ENCODE data around the gene HMGN4. TPM values are rescaled to one million over a fixed set of nuclear protein-coding genes. Genes with fewer than 3 reads are reported as not detected.
A peak's percentile ranks its signal among the peaks of the same experiment; 100 is the strongest.

Gene HMGN4
- total and polyA plus RNA-seq, 9 of the 15 experiments (the other 6 are each of a cell fraction or from before 2014, with no cell fraction given): 35.4 to 134 (median 94.1) TPM

DNA sequence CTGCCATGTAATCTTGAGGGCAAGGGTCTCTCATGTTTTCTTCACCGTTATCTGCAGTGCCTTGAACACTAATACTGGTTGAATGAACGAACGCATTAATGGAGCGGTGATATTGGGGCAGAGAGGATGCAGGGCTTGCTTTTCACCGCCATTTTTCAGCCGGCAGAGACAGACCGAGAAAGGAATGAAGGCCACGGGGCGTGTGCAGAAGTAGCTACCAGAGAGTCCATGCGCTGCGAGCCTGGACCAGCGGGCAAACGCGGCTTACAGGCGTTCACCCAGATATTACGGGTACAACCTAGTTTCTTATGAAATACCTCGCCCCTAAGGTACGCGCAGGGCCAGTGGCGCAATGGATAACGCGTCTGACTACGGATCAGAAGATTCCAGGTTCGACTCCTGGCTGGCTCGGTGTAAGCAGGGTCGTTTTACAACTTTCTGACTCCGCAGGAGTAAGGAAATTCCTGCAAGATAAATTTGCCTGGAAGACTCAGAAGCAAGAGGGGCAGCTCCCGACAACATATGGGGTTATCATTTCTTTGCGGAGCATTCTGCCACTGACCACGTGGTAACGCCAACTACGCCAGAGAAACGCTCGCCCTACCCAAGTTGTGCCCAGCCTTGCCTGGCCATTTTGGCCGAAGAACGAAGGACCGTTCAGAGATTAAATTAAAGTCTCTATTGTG is 863 bp upstream of the HMGN4 start (continued):
- TF ChIP-seq, protein P1, sequence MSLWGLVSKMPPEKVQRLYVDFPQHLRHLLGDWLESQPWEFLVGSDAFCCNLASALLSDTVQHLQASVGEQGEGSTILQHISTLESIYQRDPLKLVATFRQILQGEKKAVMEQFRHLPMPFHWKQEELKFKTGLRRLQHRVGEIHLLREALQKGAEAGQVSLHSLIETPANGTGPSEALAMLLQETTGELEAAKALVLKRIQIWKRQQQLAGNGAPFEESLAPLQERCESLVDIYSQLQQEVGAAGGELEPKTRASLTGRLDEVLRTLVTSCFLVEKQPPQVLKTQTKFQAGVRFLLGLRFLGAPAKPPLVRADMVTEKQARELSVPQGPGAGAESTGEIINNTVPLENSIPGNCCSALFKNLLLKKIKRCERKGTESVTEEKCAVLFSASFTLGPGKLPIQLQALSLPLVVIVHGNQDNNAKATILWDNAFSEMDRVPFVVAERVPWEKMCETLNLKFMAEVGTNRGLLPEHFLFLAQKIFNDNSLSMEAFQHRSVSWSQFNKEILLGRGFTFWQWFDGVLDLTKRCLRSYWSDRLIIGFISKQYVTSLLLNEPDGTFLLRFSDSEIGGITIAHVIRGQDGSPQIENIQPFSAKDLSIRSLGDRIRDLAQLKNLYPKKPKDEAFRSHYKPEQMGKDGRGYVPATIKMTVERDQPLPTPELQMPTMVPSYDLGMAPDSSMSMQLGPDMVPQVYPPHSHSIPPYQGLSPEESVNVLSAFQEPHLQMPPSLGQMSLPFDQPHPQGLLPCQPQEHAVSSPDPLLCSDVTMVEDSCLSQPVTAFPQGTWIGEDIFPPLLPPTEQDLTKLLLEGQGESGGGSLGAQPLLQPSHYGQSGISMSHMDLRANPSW (CRISPR knock-in tag; IDR thresholded peaks at IDR 0.05): no peak
- peak; percentile 83 for TF ChIP-seq NFIC (IDR thresholded peaks at IDR 0.05)
- 0 out of 2 replicates have a peak, but pooled peaks have one; percentile 62 for TF ChIP-seq ZNF76 (CRISPR knock-in tag; IDR thresholded peaks at IDR 0.05; ENCODE audit: borderline replicate concordance)
- no peak for TF ChIP-seq ZNF354B (CRISPR knock-in tag; IDR thresholded peaks at IDR 0.05)
- TF ChIP-seq, protein P2, sequence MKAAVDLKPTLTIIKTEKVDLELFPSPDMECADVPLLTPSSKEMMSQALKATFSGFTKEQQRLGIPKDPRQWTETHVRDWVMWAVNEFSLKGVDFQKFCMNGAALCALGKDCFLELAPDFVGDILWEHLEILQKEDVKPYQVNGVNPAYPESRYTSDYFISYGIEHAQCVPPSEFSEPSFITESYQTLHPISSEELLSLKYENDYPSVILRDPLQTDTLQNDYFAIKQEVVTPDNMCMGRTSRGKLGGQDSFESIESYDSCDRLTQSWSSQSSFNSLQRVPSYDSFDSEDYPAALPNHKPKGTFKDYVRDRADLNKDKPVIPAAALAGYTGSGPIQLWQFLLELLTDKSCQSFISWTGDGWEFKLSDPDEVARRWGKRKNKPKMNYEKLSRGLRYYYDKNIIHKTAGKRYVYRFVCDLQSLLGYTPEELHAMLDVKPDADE (conservative IDR thresholded peaks at IDR 0.05; ENCODE audit: control insufficient read depth, low read depth, low read length): peak; percentile 97
- TF ChIP-seq HDAC1 (IDR thresholded peaks at IDR 0.05): peak; percentile 51 to 95
- TF ChIP-seq FOXA1 (IDR thresholded peaks at IDR 0.05; ENCODE audit: borderline replicate concordance): no peak
- no peak for TF ChIP-seq EZH2 (IDR thresholded peaks at IDR 0.05; ENCODE audit: borderline replicate concordance, low read depth, low read length)
- TF ChIP-seq SMC3 (conservative IDR thresholded peaks at IDR 0.05; ENCODE audit: insufficient read depth, low read depth, low read length): peak; percentile 9; the same call in 1 of the 2 replicates
- TF ChIP-seq, protein P3, sequence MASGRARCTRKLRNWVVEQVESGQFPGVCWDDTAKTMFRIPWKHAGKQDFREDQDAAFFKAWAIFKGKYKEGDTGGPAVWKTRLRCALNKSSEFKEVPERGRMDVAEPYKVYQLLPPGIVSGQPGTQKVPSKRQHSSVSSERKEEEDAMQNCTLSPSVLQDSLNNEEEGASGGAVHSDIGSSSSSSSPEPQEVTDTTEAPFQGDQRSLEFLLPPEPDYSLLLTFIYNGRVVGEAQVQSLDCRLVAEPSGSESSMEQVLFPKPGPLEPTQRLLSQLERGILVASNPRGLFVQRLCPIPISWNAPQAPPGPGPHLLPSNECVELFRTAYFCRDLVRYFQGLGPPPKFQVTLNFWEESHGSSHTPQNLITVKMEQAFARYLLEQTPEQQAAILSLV (tag; IDR thresholded peaks at IDR 0.05): 0 out of 2 replicates have a peak, but pooled peaks have one; percentile 73
- TF ChIP-seq, protein P4, sequence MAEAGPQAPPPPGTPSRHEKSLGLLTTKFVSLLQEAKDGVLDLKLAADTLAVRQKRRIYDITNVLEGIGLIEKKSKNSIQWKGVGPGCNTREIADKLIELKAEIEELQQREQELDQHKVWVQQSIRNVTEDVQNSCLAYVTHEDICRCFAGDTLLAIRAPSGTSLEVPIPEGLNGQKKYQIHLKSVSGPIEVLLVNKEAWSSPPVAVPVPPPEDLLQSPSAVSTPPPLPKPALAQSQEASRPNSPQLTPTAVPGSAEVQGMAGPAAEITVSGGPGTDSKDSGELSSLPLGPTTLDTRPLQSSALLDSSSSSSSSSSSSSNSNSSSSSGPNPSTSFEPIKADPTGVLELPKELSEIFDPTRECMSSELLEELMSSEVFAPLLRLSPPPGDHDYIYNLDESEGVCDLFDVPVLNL (CRISPR knock-in tag; IDR thresholded peaks at IDR 0.05; ENCODE audit: low read depth): no peak
- TF ChIP-seq NELFE (IDR thresholded peaks at IDR 0.05; ENCODE audit: insufficient read depth, insufficient read length): no peak
- TF ChIP-seq TEAD2 (tag; IDR thresholded peaks at IDR 0.05): peak; percentile 74; the same call in 1 of the 2 replicates
- peak; percentile 45 for TF ChIP-seq TAF1 (IDR thresholded peaks at IDR 0.05; ENCODE audit: control insufficient read depth, extremely low read depth, insufficient read depth, low read length, severe bottlenecking)
- TF ChIP-seq FOXJ3 (CRISPR knock-in tag; IDR thresholded peaks at IDR 0.05): no peak
- peak; percentile 70; the same call in 1 of the 2 replicates for TF ChIP-seq SP1 (CRISPR knock-in tag; IDR thresholded peaks at IDR 0.05)
- peak; percentile 63 for TF ChIP-seq GATAD2A (IDR thresholded peaks at IDR 0.05)
- TF ChIP-seq ZNF507 (tag; conservative IDR thresholded peaks at IDR 0.05): no peak
- no peak for TF ChIP-seq SMARCB1 (IDR thresholded peaks at IDR 0.05; ENCODE audit: insufficient read length, low read depth)
- no peak for TF ChIP-seq SLC30A9 (CRISPR knock-in tag; IDR thresholded peaks at IDR 0.05)
- TF ChIP-seq ZNF695 (CRISPR knock-in tag; IDR thresholded peaks at IDR 0.05): no peak

All from K562 (cell line).